B cell (primary cell): Measurements from ENCODE around the gene SFMBT1. TPM values are rescaled to one million over a fixed set of nuclear protein-coding genes. Genes with fewer than 3 reads are reported as not detected.

ENCODE experiments used
- ATAC-seq: fragments of 200-7000 bp; cut with Tn5 transposase; one replicate; pipeline ENCODE4 v1.10.0; 2021; ENCODE audit warnings: low read depth, mild to moderate bottlenecking, moderate number of reproducible peaks, moderate library complexity
- CTCF ChIA-PET: fragments of 350-600 bp; sonication (Branson Sonifier 250); formaldehyde crosslinking; loops from one replicate; lab custom pipeline; 2021; ENCODE audit warnings: antibody characterized with exemption, inconsistent platforms; lab: Charles Lee
- POLR2A ChIA-PET: fragments of 350-600 bp; sonication (Branson Sonifier 250); formaldehyde crosslinking; loops from one replicate; lab custom pipeline; 2021; ENCODE audit warnings: antibody characterized with exemption; lab: Charles Lee
- DNase-seq: peaks from one replicate; pipeline ENCODE4 v3.0.0; 2013
- H2AFZ ChIP-seq: 2 replicates; pipeline ENCODE4 v1.6.1; 2012; ENCODE audit warnings: mild to moderate bottlenecking, low read depth, low read length; ENCODE audit not compliant: insufficient read depth, poor library complexity, severe bottlenecking
- H3K27ac ChIP-seq, 2 donors: 1 replicate in 1 of 2; 2 replicates in 1 of 2; pipeline ENCODE4 v1.5.1; 2012 to 2013; ENCODE audit warnings: low read length in 2 of 2, mild to moderate bottlenecking in 2 of 2, moderate library complexity in 1 of 2
- H3K27me3 ChIP-seq, 4 experiments: fragments of 200-600 bp in 1 of 4; sonication (generic) in 1 of 4; replicated peaks in 1 of 4; 1 replicate in 2 of 4; 2 replicates in 2 of 4; pipeline versions ENCODE4 v1.6.1 to v1.7.0; 2013 to 2016; ENCODE audit warnings: low read length in 3 of 4, mild to moderate bottlenecking in 2 of 4, mixed read lengths in 1 of 4, moderate library complexity in 1 of 4; ENCODE audit not compliant: insufficient read depth in 4 of 4, control insufficient read depth in 3 of 4; ENCODE audit errors: control extremely low read depth in 1 of 4
- H3K36me3 ChIP-seq, 2 experiments: replicated peaks in 1 of 2; 1 replicate in 1 of 2; 2 replicates in 1 of 2; pipeline versions ENCODE4 v1.6.1 to v1.7.1; 2013; ENCODE audit warnings: low read length in 1 of 2; ENCODE audit not compliant: insufficient read depth in 2 of 2, control insufficient read depth in 1 of 2; ENCODE audit errors: control extremely low read depth in 1 of 2, extremely low read depth in 1 of 2
- H3K4me1 ChIP-seq, 2 donors: fragments of 200-600 bp in 1 of 2; sonication (generic) in 1 of 2; 1 replicate in 1 of 2; 2 replicates in 1 of 2; pipeline versions ENCODE4 v1.5.1 to v1.6.1; 2013 to 2017; ENCODE audit warnings: low read length in 2 of 2; ENCODE audit not compliant: control insufficient read depth in 2 of 2, insufficient read depth in 2 of 2
- H3K4me2 ChIP-seq: replicated peaks from 2 replicates; pipeline ENCODE3; 2012; ENCODE audit warnings: mild to moderate bottlenecking, low read depth, low read length; ENCODE audit not compliant: poor library complexity, severe bottlenecking
- H3K4me3 ChIP-seq, 5 experiments: fragments of 200-600 bp in 1 of 5; sonication (generic) in 1 of 5; 1 replicate in 3 of 5; 2 replicates in 2 of 5; pipeline versions ENCODE4 v1.5.1 to v1.7.0; 2011 to 2016; ENCODE audit warnings: low read length in 4 of 5, mild to moderate bottlenecking in 4 of 5, low read depth in 2 of 5, control low read depth in 1 of 5, moderate library complexity in 1 of 5; ENCODE audit not compliant: insufficient read depth in 1 of 5; ENCODE audit errors: control extremely low read depth in 1 of 5, extremely low read depth in 1 of 5
- H3K79me2 ChIP-seq: fragments of 200-600 bp; sonication (generic); one replicate; pipeline ENCODE4 v1.6.0; 2016; ENCODE audit warnings: low read length; ENCODE audit not compliant: control insufficient read depth, insufficient read depth
- H3K9ac ChIP-seq: fragments of 200-600 bp; sonication (generic); 2 replicates; pipeline ENCODE4 v1.6.1; 2017; ENCODE audit warnings: mild to moderate bottlenecking, low read length, moderate library complexity
- H3K9me3 ChIP-seq, 3 donors: one replicate each; pipeline versions ENCODE4 v1.6.1 to v1.7.1; 2013; ENCODE audit warnings: low read length in 2 of 3; ENCODE audit not compliant: control insufficient read depth in 2 of 3, insufficient read depth in 1 of 3; ENCODE audit errors: control extremely low read depth in 1 of 3
- H4K20me1 ChIP-seq: 2 replicates; pipeline ENCODE4 v1.6.0; 2012; ENCODE audit warnings: mild to moderate bottlenecking, low read length; ENCODE audit not compliant: insufficient read depth, control insufficient read depth, poor library complexity, severe bottlenecking
- H3K27ac Mint-ChIP-seq: one replicate; pipeline ENCODE4 v1.8.0; 2021; ENCODE audit warnings: mixed read lengths
- H3K27me3 Mint-ChIP-seq: one replicate; pipeline ENCODE4 v1.8.0; 2021; ENCODE audit warnings: mixed read lengths
- H3K4me1 Mint-ChIP-seq: one replicate; pipeline ENCODE4 v1.8.0; 2021; ENCODE audit warnings: mixed read lengths
- H3K4me3 Mint-ChIP-seq: one replicate; pipeline ENCODE4 v1.8.0; 2021; ENCODE audit warnings: mixed read lengths
- H3K9me3 Mint-ChIP-seq: one replicate; pipeline ENCODE4 v1.8.0; 2022; ENCODE audit warnings: mixed read lengths; ENCODE audit not compliant: insufficient read depth
- CTCF ChIP-seq: fragments of 200-600 bp; IDR thresholded peaks from one replicate; pipeline ENCODE4 v1.8.0; 2022; ENCODE audit warnings: antibody characterized with exemption, mild to moderate bottlenecking
- EZH2 ChIP-seq: IDR thresholded peaks from 2 replicates; pipeline ENCODE4 v1.6.1; 2012; ENCODE audit warnings: borderline replicate concordance, low read depth, mild to moderate bottlenecking, moderate library complexity, low read length; ENCODE audit not compliant: insufficient read depth, poor library complexity, severe bottlenecking
- WGBS: methylation state at CpG from one replicate; pipeline ENCODE4 v1.1.5; 2013; ENCODE audit warnings: missing lambda C conversion rate; ENCODE audit not compliant: insufficient coverage; 5-methylcytosine and 5-hydroxymethylcytosine counted together
- intact Hi-C: fragments of 100-400 bp; cut with micrococcal nuclease; formaldehyde crosslinking; loops from one replicate; pipeline ENCODE4 v1.10.0; 2022
- polyA plus RNA-seq: library from polyadenylated mRNA; depleted of rRNA; stranded (reverse); fragments of >200 nt; gene quantifications from 2 replicates; pipeline ENCODE4 v1.2.3, GENCODE V29; 2012
- total RNA-seq, 2 donors: library from RNA; stranded (reverse); fragments of 120-200 nt in 1 of 2; gene quantifications; 1 replicate in 1 of 2; 2 replicates in 1 of 2; pipeline versions ENCODE4 v1.2.3 to v1.2.4, GENCODE V29; 2013 to 2022

The SFMBT1 gene
- total and polyA plus RNA-seq, 2 donors (not counting 1 experiment from before 2014, with no cell fraction given): 9.9 to 55.8 TPM

DNA sequence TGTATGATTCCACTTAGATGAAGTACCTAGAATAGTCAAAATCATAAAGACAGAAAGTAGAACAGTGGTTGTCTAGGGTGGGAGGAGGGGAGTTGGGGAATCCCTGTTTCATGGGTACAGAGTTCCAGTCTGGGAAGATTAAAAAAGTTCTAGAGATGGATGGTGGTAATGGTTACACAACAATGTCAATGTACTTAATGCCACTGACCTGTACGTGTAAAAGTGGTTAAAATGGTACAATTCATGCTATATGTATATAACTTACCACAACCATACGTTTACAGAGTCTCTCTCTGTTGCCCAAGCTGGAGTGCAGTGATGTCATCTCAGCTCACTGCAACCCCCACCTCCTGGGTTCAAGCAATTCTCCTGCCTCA lies 6.5 kb downstream of the SFMBT1 start:
- CTCF ChIA-PET: no interaction called here
- Histone ChIP-seq H3K27ac (no peak overlapping the region), H3K79me2 (peaks cover 93% of the 10 kb centered on the region), H2AFZ (no peak overlapping the region), H3K9me3 (no peaks in the 10 kb centered on the region), H3K27me3 (no peaks in the 10 kb centered on the region), H3K4me2 (no peak overlapping the region), H3K4me1 (peaks cover 27 to 28% of the 10 kb centered on the region in 2 donors), H3K9ac (no peak overlapping the region), H3K4me3 (no peak overlapping the region), H4K20me1 (peaks cover 45% of the 10 kb centered on the region), H3K36me3 (no peaks in the 10 kb centered on the region)
- DNase-seq (no peak), ATAC-seq (no peak)
- no peak overlapping the region for H3K4me3 Mint-ChIP-seq
- no peak for TF ChIP-seq EZH2
- TF ChIP-seq CTCF: no peak
- H3K4me1 Mint-ChIP-seq: peaks cover 62% of the 10 kb centered on the region
- no peaks in the 10 kb centered on the region for H3K27me3 Mint-ChIP-seq
- WGBS: no CpG with 5 or more reads among the region's 2 CpGs
- intact Hi-C loops: no loop called here
- H3K9me3 Mint-ChIP-seq: no peaks in the 10 kb centered on the region
- no peak overlapping the region for H3K27ac Mint-ChIP-seq
- POLR2A ChIA-PET: no interaction called here

GRCh38 chr3:53038679-53039375 lies 7.0 kb downstream of the SFMBT1 start:
- H3K4me1 ChIP-seq: peaks cover 22 to 24% of the 10 kb centered on the region in 2 donors
- ATAC-seq: no peak
- H4K20me1 ChIP-seq: peaks cover 45% of the 10 kb centered on the region
- no peak overlapping the region for H3K4me3 ChIP-seq
- Mint-ChIP-seq H3K27ac (no peak overlapping the region), H3K4me3 (no peak overlapping the region), H3K27me3 (no peaks in the 10 kb centered on the region), H3K4me1 (peaks cover 57% of the 10 kb centered on the region), H3K9me3 (no peaks in the 10 kb centered on the region)
- intact Hi-C loops: no loop called here
- no peak for TF ChIP-seq CTCF
- TF ChIP-seq EZH2: no peak
- H3K9me3 ChIP-seq: no peaks in the 10 kb centered on the region
- no peak overlapping the region for H3K4me2 ChIP-seq
- ChIA-PET CTCF (interaction anchor here (1.0 kb wide), 1 partner anchor 51 kb away, joined by 3 read pairs; no protein-coding TSS in a partner anchor), POLR2A (no interaction called here)
- peaks cover 93% of the 10 kb centered on the region for H3K79me2 ChIP-seq
- no peaks in the 10 kb centered on the region for H3K36me3 ChIP-seq
- WGBS: 100% methylated on average over 4 of the region's 5 CpGs
- H3K9ac ChIP-seq: no peak overlapping the region
- H3K27me3 ChIP-seq: no peaks in the 10 kb centered on the region
- H2AFZ ChIP-seq: no peak overlapping the region
- H3K27ac ChIP-seq: no peak overlapping the region
- DNase-seq: no peak
